KG1 (cell line): ENCODE data around the gene PTGES3L.
A peak's percentile ranks its signal among the peaks of the same experiment; 100 is the strongest.
"Not testable (repeated sequence)": the region's sequence is repeated elsewhere in the genome, so short reads cannot be mapped to it uniquely, and the experiment has no call there.

ENCODE experiments used
- DNase-seq: peaks from one replicate; lab custom pipeline; 2025; lab: John Stamatoyannopoulos, UW

Gene PTGES3L

DNA sequence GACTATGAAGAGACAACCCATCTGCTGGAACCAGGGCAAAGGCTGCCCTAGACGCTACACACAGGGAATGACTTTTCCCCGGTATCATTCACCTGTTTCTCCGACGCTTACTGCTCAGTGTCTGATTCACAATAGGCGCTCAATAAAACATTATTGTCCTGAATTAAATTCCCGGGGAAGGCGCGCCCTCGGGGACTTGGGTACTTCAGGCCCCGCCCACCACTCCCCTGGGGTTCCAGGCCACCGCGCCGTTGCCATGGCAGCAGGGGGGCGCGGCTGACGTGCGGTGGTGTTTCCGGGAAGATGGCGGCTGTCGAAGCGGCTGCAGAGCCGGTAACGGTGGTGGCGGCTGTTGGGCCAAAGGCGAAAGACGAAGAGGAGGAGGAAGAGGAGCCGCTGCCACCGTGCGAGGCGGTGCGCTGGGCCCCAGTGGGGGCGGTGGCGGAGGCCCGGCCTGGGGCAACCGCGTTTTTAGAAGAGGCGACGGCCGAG lies 440 bp upstream of the PTGES3L start, which contains the start of gene RUNDC1:
Gene RUNDC1 (plus strand): TSS at position 292 of the 492 bp plus-strand sequence. CDS start 12 bp downstream, at position 304.
- peak; percentile 83 for DNase-seq

DNA sequence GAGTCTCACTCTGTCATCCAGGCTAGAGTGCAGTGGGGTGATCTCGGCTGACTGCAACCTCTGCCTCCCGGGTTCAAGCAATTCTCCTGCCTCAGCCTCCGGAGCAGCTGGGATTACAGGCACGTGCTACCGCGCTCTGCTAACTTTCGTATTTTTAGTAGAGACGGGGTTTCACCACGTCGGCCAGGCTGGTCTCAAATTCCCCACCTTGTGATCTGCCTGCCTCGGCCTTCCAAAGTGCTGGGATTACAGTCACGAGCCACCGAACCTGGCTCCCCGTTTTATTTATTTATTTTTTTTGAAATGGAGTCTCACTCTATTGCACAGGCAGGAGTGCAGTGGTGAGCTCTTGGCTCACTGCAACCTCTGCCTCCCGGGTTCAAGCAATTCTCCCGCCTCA lies 4.2 kb downstream of the PTGES3L start:
- not testable (repeated sequence) for DNase-seq

DNA sequence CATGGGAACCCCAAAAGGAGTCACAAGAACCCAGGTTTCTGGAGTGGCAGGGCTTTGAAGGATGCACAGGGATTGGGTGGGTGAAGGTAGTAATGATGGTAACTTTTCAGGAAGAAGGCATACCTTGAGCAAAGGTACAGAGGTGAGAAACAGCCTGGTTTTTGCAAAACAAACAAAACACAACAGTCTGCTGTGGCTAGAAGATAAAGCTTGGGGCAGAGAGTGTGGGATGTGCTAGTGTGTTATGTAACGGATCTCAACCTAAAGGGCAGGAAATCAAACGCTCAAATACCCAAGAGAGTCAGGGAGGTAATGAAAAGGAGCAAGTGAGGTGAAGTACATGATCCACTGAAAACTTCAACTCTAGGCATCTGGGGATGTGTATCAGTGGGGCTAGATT lies 4.6 kb downstream of the PTGES3L start:
- DNase-seq = no peak

DNA sequence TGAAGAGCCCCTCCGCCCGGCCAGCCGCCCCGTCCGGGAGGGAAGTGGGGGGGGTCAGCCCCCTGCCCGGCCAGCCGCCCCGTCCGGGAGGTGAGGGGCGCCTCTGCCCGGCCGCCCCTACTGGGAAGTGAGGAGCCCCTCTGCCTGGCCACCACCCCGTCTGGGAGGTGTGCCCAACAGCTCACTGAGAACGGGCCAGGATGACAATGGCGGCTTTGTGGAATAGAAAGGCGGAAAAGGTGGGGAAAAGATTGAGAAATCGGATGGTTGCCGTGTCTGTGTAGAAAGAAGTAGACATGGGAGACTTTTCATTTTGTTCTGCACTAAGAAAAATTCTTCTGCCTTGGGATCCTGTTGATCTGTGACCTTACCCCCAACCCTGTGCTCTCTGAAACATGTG lies 6.6 kb downstream of the PTGES3L start:
- not testable (repeated sequence) for DNase-seq

DNA sequence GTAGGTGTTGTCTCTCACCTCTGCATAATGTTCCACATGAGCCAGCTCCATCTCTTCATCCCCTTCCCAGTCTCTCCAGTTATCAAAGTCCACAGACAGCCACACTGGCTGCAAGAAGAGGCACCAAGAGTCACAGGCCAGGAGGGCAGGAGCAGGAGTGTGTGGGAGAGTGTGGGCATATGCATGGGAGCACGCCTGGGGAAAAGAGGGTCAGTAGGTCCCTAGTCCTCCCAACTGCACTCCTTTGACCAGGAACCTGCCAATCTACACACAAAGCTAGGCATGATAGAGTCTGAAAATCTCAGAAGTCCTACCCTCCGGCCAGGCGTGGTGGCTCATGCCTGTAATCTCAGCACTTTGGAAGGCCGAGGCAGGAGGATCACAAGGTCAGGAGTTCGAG lies 8.3 kb downstream of the PTGES3L start:
- DNase-seq = no peak

DNA sequence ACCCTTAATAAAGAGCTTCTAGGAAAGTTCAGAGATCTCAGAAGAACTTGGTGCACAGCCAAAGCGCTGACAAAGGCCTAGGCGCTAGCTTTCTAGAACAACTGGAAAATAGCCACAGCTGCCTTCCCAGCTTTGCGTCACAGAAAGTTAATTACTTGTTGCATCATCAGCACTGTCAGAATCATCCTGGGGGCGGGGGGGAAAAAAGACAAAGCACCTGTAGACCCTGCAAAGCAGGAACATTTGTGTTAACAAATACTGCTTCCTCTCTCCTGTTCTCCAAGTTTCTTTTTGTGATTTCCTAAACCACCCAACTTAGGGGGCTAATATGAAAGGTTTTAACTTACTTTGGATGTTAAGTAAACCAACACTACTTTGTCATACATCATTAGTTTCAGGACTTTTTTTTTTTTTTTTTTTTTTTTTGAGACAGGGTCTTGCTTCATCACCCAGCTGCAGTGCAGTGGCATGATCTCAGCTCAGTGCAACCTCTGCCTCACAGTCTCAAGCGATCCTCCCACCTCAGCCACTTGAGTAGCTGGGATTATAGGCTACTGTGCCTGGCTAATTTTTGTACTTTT lies 10.8 kb downstream of the PTGES3L start:
- DNase-seq = no peak

DNA sequence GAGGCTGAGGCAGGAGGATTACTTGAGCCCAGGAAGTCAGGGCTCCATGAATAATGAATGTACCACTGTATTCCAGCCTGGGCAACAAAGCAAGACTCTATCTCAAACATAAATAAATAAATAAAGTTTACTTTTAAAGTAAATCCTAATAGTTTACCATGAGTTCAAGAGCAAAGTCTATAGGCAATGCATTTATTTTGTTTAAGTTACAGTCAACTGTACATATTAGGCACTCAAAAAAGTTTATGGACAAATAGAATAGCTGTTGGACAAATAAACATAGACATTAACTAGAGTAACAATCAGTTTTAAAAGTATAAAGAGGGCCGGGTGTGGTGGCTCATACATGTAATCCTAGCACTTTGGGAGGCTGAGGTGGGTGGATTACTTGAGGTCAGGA lies 12.0 kb downstream of the PTGES3L start:
- no peak for DNase-seq

DNA sequence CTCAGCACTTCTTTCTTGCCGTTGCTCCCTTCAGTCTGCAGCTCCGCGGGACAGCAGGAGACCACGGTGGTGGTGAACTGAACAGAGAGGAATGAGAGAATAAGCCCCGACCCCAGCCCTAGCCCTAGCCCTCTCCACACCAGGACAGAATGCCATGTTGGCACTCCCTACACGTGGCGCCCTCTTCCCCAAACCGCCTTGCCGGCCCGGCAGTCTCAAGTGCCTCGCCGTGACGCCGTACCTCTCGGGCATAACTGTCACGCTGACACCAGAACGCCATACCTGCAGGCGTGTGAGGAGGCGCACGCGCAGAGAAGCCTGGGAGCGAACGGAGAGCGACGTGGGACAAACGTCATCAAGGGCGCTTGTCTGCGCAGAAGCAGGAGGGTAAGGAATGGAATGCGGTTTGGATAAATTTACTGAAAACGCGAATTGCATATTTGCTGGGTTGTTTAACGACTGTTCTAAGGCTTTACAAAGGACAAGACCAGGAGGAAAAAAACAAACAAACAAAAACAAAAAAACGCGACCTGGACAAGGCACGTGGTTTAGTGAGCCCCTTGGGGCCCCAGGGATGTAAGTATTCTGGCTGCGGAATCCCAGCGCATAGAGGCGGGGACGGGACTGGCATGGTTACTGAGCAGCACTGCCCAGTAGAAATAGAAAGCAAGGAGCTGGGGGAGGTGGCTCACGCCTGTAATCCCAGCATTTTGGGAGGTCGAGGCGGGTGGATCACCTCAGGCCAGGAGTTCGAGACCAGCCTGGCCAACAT lies 15.5 kb downstream of the PTGES3L start, which contains the start of gene AARSD1:
Gene AARSD1 (minus strand): TSS at position 294 of the 772 bp plus-strand sequence. CDS start 14 bp downstream, at position 280.
- DNase-seq = peak; percentile 89

DNA sequence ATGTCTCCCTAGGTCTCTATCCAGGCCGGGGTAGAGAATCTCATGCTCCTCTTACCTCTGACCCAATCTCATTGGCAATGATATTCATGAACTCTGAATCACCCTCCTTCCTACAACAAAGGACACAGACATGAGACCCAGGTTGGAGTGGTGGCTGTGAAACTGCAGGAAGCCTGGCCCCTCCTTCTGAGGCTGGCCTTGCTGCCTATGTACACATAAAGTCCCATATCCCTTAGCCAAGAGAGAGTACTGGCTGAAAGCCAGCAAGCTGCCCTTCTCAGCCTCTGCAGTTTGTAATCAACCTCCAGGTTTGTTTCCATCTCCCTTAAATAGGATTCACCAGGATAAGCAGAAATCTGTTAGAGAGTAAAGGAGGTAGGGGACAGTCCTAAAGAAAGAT lies 26.2 kb downstream of the PTGES3L start:
- DNase-seq = no peak

DNA sequence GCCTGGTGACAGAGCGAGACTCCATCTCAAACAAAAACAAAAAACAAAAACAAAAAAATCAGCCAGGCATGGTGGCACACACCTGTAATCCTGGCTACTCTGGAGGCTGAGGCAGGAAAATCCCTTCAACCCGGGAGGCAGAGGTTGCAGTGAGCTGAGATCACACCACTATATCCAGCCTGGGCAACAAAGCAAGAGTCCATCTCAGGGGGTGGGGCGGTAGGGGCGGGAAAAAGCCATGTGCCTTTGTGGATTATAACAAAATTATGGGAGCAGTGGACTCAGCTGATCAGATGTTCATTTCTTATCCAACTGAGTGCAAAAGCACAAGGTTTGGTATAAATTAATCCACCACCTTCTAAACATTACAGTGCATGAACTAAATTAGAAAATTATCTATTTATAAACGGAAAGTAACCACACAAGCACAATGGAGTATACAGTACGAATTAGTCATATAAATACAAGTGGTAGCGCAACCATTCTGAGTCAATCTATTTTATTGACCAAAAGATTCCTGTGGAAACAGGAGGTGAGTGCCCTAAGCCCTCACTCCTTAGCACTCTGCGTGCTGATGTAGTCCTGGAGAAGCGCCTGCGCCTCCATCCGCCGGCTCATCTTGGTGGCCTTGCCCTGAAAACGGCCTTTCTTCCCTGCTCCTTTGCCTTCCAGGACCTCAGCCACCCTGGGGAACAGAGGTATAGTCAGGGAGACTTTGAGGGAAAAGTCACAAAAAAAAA lies 29.7 kb downstream of the PTGES3L start:
- DNase-seq = no peak

DNA sequence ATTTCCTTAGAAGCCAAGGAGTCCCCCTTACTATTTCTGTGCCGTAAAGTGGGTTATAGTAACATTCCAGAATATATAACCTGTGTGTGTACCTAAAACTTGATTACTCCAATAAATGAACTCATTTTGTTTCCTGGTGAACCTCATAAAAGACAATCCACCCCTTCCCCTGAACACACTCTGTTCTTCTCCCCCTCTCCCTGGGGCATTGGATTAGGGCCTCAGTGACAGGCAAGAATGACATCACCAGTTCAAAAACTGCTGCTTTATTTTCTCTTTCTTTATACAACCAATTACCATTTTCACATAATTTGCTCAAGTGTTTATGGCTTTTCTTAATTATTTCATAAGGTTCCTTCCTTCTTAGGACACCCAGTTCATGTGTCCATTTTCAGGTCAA lies 33.1 kb downstream of the PTGES3L start:
- no peak for DNase-seq

DNA sequence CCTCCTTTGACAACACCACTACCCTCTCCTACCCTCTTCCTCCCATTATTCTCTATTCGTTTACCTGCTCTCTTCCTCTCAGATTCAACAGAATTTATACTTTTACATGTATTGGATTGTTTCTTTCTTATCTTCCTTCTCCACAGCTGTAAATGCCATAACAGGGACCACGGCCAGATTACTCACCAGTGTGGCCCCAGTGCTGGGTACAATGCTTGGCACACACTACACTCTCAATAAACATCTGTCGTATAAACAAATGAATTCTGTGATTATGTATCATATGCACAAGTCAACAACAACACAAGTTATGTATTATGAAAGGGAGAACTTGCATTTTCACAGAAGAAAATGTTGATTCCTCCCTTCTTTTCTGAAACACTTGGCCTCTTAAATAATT lies 35.7 kb downstream of the PTGES3L start:
- DNase-seq = no peak

DNA sequence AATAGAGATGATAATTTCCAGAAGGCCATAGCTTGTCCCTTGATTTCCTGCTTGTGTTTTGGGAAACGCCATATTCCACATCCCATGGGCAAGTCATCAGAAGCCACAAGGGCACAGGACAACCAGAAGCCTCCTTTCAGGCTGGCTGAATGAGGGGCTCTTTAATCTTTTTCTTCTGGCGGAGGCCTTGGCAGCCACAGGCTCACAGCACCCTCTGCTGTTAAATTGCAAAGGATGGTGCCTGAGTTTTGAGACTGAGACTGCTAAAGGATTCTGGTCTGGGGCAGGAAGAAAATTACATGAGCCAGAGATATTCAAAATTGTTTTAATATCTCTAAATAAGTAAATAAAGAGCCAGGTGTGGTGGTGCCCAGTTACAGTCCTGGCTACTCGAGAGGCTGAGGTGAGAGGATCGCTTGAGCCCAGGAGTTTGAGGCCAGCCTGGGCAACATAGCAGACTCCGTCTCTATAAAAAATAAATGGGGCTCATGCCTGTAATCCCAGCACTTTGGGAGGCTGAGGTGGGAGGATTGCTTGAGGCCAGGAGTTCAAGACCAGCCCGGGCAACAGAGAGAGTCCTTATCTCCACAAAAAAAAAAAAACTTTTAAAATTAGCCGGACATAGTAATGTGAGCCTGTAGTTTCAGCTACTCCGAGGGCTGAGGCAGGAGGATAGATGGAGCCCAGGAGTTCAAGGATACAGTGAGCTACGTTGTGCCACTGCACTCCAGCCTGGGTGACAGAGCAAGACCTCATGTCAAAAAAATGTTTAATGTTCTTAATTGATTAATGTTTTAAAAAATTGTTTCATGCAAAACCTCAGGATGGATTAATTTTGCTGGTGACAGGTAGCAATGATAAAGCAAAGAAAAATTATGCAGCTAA lies 41.9 kb downstream of the PTGES3L start:
- DNase-seq = peak; percentile 19

DNA sequence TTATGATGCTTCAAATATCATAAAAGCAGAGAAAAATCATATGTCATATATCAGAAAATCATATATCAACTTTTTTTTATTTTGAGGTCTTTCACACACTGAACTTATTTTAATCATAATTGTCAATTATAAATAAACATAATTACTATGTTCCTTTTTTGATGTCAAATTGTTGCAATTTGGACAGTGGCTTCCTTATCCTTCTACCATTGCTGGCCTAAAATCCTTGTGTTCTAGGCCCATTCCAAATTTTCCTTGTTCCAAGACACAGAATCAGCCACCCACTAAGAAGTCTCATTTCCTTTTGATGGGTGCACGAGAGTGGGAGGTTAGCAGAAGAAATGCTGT lies 50.4 kb downstream of the PTGES3L start:
- DNase-seq = no peak

DNA sequence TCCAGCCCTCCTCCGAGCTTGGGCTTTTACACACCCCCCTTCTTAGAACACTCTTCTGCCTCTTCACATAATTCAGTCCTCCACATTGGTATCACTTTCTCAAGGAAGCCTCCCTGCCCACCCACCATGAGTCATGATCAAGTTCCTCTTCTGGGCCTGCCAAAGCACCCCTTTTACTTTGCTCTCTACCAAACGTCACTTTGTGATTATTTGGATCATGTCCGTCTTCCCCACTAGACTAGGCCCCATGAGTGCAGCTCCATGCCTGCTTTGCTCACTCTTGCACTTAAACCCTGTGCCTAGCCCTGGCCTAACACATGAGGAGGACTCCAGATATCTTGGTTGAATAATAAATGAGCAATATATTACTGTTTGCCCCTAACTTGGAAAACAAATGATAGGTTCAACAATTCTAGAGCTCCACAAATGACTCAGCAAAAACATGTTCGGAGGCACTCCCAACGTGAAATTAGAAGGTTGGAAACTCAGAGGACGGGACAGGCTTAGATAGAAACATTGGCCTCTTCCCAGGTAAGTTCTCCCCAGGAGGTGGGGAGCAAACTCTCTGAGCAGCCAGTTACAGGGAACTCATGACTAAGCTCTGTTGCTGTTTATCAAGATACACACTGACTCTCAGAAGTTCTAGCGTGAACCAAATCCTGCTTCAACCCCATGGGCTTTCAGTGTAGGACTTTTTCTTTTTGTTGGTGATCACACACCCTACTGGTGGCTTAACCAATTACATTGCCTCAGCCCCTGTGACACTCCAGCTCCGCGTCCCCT lies 51.0 kb downstream of the PTGES3L start:
- peak; percentile 78 for DNase-seq

DNA sequence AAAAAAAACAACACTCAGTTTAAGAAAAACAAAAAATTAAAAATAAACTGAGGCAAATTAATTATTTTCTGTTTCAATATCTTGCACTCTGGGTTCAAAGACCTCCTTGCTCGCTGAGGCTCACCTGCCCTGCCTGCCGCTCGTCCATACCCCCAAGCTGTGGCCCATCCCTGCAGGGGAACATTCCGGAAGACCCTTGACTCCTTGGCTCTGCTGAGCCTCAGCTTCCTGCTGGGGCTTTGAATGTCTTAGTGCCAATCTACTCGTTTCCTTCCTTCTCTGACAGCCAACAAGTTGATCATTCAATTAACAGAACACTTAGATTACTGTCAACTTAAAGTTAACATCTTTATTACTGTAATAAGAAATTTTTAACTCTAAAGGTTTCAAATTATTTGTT lies 55.0 kb downstream of the PTGES3L start:
- DNase-seq = peak; percentile 27

DNA sequence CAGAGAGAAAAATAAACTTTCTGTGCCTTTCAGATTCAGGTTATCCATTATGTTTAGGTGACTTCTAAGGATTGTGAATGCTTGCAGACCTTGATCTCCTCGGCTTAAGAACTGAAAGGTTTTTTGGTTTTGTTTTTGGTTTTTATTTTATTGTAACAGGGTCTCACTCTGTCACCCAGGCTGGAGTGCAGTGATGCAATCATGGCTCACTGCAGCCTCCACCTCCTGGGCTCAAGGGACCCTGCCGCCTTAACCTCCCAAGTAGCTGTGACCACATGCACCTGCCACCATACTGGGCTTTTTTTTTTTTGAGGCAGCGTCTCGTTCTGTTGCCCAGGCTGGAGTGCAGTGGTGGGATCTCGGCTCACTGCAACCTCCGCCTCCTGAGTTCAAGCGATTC lies 56.4 kb downstream of the PTGES3L start:
- DNase-seq = not testable (repeated sequence)

DNA sequence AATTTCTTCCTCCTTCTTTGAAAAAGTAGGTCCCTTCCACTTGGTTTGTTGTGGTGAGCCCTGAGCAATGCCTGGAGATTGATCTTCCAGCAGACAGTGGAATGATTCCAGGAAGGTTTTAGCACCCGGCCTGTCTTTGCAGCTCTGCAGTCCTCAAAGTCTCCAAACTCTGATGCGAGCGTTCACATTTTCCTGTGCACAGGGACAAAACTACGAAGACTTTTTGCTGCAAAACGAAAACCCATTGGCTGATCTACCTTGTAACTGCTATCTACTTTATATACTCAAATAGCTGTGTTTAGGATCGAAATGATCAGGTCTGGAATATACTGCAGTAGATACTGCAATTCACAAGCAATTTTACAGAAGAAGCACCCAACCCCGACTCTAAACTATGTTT lies 57.6 kb downstream of the PTGES3L start:
- DNase-seq = no peak

DNA sequence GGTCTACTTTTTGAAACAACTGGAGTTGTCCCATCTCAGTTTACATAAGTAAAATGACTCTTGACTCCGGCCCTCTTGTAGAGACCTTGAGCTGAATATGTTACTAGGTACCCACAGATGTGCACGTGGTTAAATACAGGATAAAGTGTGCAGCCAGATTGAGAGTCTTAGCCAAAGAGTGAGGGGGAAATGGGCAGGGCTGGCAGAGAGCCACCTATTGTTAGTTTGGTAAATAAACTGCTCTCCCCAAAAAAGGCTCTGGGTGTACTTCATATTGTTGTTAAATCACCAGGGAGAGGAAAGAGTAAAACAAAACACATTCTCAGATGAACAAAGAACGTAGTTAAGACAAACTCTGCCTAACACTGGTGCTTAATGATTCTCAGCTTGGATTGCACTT lies 59.0 kb downstream of the PTGES3L start:
- no peak for DNase-seq

DNA sequence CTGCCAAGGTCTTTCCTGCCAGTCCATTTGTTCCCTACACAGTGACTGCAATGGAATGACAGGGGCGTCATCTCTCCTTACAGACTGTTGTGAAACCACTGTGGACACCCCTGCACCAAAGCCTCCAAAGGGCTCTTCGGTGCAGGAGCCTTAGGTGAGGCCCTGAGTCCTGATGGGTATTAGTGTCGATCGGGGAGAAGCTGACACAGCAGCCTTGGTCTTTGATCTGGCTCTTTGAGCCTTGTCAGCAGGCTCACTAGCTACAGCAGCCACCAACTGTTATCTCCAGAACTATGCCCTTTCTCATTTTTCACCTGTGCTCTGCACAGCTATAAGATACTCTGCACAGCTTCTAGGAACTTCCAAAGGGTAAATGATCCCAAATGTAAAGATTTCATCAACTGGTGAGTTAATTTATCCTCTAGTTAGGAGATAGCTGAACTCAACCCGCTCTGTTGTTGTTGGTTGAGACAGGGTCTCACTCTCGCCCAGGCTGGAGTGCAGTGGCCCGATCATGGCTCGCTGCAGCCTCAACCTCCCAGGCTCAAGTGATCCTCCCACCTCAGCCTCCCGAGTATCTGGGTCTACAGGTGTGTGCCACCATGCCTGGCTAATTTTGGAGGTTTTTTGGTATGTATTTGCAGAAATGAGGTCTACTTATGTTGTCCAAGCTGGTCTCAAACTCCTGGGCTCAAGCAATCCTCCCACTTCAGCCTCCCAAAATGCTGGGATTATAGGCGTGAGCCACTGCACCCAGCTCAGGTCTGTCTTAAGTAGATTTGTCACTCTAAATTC lies 59.6 kb downstream of the PTGES3L start:
- DNase-seq = no peak
